HG03469 (cell line): ENCODE results near the gene MUC16.
"Not testable (repeated sequence)": the region's sequence is repeated elsewhere in the genome, so short reads cannot be mapped to it uniquely, and the experiment has no call there.

Experiments
- ATAC-seq: cut with Tn5 transposase; IDR thresholded peaks from one replicate; pipeline ENCODE4 v1.9.1; 2021; ENCODE audit warnings: mild to moderate bottlenecking, moderate library complexity, moderate number of reproducible peaks; ENCODE audit not compliant: unreplicated experiment

The MUC16 gene

GRCh38 chr19:9009935-9010651, at the start of gene MUC16:
Gene MUC16, minus strand, starts transcription at chr19:9010409.
- ATAC-seq = no peak

DNA sequence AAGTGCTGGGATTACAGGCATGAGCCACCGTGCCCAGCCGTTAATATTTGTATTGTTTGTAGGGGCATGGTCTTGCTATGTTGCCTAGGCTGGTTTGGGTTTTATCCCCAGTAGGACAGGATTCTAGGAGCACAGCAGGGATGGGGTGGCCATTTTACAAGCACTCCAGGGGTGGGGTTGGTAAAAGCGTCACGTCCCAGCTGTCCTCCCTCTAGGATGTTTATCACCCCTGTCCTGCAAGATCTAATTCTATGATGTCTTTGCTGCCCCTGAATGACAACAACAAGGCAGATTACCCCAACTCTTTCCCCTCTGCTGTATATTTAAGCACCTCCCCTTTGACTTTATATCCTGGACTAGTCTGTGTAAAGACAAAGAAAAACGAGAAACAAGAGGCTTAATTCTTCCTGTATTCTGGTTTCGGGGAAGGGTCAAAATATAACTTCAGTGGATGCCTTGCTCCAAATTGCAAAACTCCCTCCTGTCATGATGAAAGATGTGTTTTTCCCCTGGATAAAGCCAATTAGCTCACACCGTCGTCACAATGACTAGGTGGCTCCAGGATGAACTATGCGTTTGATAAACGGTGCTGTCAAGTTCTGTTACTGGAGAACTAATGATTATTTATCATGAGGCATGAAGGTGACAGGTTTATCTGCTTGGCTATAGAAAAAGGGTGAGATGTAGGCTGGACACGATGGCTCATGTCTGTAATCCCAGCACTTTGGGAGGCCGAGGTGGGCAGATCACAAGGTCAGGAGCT, 48.9 kb upstream of the MUC16 start:
- ATAC-seq = no peak

- ATAC-seq = no peak
Observed at GRCh38 chr19:9057505-9058258, 47.5 kb upstream of the MUC16 start.

- ATAC-seq = not testable (repeated sequence)
Observed at GRCh38 chr19:9056131-9056530, 45.9 kb upstream of the MUC16 start.

GRCh38 chr19:9054765-9055164, 44.6 kb upstream of the MUC16 start:
- no peak for ATAC-seq

- ATAC-seq = no peak
Observed at GRCh38 chr19:9054207-9054606, 44.0 kb upstream of the MUC16 start.

DNA sequence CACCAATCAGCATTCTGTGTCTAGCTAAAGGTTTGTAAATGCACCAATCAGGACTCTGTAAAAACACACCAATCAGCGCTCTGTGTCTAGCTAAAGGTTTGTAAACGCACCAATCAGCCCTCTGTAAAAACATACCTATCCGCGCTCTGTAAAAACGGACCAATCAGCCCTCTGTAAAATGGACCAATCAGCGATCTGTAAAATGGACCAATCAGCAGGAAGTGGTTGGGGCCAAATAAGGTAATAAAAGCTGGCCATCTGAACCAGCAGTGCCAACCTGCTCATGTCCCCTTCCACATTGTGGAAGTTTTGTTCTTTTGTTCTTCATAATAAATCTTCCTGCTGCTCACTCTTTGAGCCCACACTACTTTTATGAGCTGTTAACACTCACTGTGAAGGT, 43.5 kb upstream of the MUC16 start:
- ATAC-seq = not testable (repeated sequence)

DNA sequence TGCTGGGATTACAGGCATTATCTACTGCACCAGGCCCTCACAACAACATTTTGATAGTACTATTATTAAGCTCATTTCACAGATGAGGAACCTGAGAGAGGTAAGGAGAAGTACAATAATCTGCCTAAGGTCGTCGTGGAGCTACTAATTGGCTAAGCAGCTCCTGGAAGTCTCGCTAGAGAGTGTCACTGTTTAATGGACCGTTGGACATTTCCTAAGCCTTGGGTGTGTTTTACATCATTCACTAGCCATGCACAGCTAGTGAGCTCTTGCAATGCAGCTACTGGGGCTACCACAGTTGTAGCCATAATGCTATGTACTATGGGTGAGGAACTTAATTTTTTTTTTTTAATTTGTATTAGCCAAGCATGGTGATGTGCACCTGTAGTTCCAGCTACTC, 42.7 kb upstream of the MUC16 start:
- no peak for ATAC-seq

- ATAC-seq = no peak
Observed at GRCh38 chr19:9046694-9047093, 36.5 kb upstream of the MUC16 start.

- ATAC-seq = no peak
Observed at GRCh38 chr19:9044449-9044848, 34.2 kb upstream of the MUC16 start.

DNA sequence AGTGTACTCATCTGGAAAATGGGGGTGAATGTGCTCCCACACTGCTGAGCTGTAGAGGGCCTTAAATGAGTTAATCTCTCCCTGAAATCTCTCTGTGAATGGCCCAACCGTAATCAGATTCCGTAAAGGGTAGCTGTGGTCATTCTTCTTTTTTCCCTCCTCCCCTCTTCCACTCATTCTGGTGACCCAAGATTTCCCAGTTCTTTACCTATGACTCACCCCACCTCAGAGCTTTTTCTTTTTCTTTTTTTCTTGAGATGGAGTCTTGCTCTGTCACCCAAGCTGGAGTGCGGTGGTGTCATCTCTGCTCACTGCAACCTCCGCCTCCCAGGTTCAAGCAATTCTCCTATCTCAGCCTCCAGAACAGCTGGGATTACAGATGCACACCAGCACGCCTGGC, 33.3 kb upstream of the MUC16 start:
- no peak for ATAC-seq

- no peak for ATAC-seq
Observed at GRCh38 chr19:9041023-9041422, 30.8 kb upstream of the MUC16 start.

- ATAC-seq = no peak
Observed at GRCh38 chr19:9040131-9040530, 29.9 kb upstream of the MUC16 start.

- ATAC-seq = no peak
Observed at GRCh38 chr19:9039728-9040127, 29.5 kb upstream of the MUC16 start.

- ATAC-seq = no peak
Observed at GRCh38 chr19:9037400-9038062, 27.3 kb upstream of the MUC16 start.

- ATAC-seq = no peak
Observed at GRCh38 chr19:9032136-9032631, 22.0 kb upstream of the MUC16 start.

DNA sequence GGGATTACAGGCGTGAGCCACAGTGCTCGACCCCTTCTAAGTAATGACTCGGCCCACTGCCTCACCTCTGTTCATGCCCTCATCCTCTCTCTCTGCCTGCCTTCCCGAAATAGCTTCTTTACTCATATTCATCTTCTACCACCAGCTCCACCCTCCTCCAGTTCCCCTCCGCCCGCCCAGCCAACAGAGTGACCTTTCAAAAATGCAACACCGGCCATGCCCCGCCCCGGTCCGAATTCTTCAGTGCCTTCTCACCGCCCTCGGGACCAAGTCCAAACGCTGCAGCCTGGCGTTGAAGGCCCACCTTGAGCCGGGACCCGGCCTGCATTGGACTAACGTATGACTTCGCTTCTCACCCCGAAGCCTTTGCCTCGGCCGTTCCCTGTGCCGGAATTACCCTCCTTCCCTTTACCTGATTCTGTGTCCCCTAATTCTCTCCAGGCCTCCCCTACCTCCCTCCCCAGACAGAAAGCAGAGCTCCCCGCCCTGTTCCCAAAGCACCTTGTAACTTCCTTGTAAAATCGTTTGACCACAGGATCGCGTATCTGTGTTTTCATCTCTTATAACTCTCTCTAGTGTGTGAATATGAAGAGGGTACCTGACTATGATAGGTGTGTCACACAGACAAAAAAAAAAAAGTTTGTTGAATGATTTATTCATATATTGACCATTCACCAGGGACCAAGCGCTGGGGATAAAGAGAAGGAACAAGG, 8.1 kb upstream of the MUC16 start:
- no peak for ATAC-seq

DNA sequence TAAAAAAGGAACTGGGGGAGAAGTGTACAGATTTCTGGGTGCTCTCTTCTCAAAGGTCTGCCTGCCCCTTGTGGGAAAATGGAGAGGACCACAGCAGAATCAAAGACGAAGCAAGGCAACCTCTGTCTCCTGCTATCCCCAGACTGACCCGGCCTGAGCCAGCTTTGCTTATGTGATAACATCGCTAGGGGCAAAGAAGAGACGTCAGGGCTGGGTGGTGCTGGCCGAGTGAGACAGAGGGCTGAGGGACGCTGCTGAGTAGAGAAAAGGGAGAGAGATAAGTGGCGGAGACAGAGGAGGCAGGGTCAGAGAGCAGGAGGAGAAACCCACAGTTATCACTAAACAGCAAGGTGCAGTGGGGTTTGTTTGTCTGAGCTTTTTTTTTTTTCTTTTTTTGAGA, 4.6 kb upstream of the MUC16 start:
- no peak for ATAC-seq

DNA sequence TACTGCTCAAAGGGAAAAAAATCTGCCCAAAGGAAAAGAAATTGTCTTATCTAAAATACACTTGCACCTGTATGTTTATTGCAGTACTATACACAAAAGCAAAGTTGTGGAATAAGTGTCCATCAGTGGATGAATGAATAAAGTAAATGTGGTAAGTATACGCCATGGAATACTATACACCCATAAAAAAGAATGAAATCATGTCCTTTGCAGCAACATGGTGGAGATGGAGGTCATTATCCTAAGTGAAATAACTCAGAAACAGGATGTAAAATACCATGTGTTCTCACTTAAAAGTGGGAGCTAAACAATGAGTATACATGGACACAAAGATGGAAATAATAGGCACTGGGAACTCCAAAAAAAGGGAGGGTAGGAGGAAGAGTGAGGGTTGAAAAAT, 3.8 kb upstream of the MUC16 start:
- ATAC-seq = no peak

- no peak for ATAC-seq
Observed at GRCh38 chr19:9011875-9012274, 1.7 kb upstream of the MUC16 start.
